Measurements from ENCODE around the gene TRMT44.
"Not testable (repeated sequence)": the region's sequence is repeated elsewhere in the genome, so short reads cannot be mapped to it uniquely, and the experiment has no call there.

DNA sequence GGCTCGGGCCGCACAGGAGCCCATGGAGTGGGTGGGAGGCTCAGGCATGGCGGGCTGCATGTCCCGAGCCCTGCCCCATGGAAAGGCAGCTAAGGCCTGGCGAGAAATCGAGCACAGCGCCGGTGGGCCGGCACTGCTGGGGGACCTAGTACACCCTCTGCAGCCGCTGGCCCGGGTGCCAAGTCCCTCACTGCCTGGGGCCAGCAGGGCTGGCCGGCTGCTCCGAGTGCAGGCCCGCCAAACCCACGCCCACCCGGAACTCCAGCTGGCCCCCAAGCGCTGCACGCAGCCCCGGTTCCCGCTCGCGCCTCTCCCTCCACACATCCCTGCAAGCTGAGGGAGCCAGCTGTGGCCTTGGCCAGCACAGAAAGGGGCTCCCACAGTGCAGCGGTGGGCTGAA lies 50.9 kb downstream of the TRMT44 start:
- TF ChIP-seq, protein P1, sequence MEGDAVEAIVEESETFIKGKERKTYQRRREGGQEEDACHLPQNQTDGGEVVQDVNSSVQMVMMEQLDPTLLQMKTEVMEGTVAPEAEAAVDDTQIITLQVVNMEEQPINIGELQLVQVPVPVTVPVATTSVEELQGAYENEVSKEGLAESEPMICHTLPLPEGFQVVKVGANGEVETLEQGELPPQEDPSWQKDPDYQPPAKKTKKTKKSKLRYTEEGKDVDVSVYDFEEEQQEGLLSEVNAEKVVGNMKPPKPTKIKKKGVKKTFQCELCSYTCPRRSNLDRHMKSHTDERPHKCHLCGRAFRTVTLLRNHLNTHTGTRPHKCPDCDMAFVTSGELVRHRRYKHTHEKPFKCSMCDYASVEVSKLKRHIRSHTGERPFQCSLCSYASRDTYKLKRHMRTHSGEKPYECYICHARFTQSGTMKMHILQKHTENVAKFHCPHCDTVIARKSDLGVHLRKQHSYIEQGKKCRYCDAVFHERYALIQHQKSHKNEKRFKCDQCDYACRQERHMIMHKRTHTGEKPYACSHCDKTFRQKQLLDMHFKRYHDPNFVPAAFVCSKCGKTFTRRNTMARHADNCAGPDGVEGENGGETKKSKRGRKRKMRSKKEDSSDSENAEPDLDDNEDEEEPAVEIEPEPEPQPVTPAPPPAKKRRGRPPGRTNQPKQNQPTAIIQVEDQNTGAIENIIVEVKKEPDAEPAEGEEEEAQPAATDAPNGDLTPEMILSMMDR (optimal IDR thresholded peaks at IDR 0.05 in 1 of 3, IDR thresholded peaks at IDR 0.05 in 1 of 3, conservative IDR thresholded peaks at IDR 0.05 in 1 of 3; ENCODE audit: extremely low read depth in 1 of 3, insufficient read depth in 2 of 3, low read length in 3 of 3): not testable (repeated sequence)
- TF ChIP-seq EZH2 (IDR thresholded peaks at IDR 0.05; ENCODE audit: low read length): not testable (repeated sequence)
